Measurements from ENCODE around the gene PGM1. TPM values are rescaled to one million over a fixed set of nuclear protein-coding genes. Genes with fewer than 3 reads are reported as not detected.

The PGM1 gene
- total RNA-seq, 1 experiment from 2014 or later = 111 TPM

DNA sequence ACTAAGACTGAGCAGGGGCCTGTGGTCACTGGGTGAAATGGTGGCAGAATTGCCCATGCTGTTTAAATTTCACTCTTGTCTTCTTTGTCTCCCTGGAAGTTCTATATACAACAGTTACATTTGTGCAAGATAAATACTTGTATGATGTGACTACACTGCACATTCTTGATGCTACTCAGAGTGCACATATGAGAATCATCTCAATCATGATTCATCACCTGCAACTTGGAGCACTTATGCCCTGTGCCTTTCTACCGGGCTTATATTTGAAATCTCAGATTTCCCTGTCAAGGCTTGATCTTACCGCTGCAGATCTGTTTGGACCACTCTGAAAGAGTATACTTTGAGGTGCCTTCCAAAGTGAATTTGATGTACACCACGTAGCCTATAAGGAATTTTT lies 10.6 kb downstream of the PGM1 start:
- no peak for ATAC-seq
- no peak for DNase-seq (ENCODE audit: low spot score)
- CTCF ChIA-PET = no interaction called here
- Mint-ChIP-seq H3K27ac (no peak overlapping the region), H3K4me3 (no peak overlapping the region), H3K36me3 (peaks cover 5% of the 10 kb centered on the region), H3K9me3 (no peaks in the 10 kb centered on the region), H3K4me1 (peaks cover 25% of the 10 kb centered on the region), H3K27me3 (ENCODE audit: low read depth) (no peaks in the 10 kb centered on the region)
- TF ChIP-seq, protein P1, sequence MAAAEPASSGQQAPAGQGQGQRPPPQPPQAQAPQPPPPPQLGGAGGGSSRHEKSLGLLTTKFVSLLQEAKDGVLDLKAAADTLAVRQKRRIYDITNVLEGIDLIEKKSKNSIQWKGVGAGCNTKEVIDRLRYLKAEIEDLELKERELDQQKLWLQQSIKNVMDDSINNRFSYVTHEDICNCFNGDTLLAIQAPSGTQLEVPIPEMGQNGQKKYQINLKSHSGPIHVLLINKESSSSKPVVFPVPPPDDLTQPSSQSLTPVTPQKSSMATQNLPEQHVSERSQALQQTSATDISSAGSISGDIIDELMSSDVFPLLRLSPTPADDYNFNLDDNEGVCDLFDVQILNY (CRISPR knock-in tag; IDR thresholded peaks at IDR 0.05) = no peak
- TF ChIP-seq, protein P2, sequence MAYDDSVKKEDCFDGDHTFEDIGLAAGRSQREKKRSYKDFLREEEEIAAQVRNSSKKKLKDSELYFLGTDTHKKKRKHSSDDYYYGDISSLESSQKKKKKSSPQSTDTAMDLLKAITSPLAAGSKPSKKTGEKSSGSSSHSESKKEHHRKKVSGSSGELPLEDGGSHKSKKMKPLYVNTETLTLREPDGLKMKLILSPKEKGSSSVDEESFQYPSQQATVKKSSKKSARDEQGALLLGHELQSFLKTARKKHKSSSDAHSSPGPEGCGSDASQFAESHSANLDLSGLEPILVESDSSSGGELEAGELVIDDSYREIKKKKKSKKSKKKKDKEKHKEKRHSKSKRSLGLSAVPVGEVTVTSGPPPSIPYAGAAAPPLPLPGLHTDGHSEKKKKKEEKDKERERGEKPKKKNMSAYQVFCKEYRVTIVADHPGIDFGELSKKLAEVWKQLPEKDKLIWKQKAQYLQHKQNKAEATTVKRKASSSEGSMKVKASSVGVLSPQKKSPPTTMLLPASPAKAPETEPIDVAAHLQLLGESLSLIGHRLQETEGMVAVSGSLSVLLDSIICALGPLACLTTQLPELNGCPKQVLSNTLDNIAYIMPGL (CRISPR knock-in tag; IDR thresholded peaks at IDR 0.05) = no peak
- TF ChIP-seq ZNF138 (CRISPR knock-in tag; conservative IDR thresholded peaks at IDR 0.05) = no peak
- TF ChIP-seq, protein P3, sequence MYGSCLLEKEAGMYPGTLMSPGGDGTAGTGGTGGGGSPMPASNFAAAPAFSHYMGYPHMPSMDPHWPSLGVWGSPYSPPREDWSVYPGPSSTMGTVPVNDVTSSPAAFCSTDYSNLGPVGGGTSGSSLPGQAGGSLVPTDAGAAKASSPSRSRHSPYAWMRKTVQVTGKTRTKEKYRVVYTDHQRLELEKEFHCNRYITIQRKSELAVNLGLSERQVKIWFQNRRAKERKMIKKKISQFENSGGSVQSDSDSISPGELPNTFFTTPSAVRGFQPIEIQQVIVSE (CRISPR knock-in tag; IDR thresholded peaks at IDR 0.05; ENCODE audit: borderline replicate concordance) = no peak
- TF ChIP-seq CREB1 (CRISPR knock-in tag; IDR thresholded peaks at IDR 0.05) = no peak
- no peak for TF ChIP-seq JAZF1 (CRISPR knock-in tag; IDR thresholded peaks at IDR 0.05)
- no peak for TF ChIP-seq TEAD4 (CRISPR knock-in tag; IDR thresholded peaks at IDR 0.05)
- POLR2A ChIA-PET = no interaction called here

DNA sequence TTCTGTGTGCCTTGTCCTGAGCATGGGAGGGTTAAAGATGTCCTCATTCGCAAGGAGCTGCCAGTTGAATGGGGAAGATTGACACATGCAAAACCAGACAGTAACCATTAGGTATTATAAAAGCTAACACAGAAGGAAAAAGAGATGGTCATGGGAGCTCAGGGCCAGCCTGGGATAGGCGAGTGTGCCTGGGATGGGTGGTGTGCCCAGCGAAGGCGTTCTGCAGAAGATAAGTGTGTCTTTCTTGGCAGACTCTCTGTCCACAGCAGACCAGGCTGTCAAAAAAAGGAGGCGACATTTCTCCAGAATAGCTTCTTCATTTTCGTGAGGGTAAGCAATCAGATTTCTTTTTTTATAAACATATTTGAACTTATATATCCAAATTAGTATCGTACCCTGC lies 14.1 kb downstream of the PGM1 start:
- H3K9me3 Mint-ChIP-seq = no peaks in the 10 kb centered on the region
- DNase-seq (ENCODE audit: low spot score) = no peak
- peaks cover 15% of the 10 kb centered on the region for H3K4me1 Mint-ChIP-seq
- TF ChIP-seq, protein P4, sequence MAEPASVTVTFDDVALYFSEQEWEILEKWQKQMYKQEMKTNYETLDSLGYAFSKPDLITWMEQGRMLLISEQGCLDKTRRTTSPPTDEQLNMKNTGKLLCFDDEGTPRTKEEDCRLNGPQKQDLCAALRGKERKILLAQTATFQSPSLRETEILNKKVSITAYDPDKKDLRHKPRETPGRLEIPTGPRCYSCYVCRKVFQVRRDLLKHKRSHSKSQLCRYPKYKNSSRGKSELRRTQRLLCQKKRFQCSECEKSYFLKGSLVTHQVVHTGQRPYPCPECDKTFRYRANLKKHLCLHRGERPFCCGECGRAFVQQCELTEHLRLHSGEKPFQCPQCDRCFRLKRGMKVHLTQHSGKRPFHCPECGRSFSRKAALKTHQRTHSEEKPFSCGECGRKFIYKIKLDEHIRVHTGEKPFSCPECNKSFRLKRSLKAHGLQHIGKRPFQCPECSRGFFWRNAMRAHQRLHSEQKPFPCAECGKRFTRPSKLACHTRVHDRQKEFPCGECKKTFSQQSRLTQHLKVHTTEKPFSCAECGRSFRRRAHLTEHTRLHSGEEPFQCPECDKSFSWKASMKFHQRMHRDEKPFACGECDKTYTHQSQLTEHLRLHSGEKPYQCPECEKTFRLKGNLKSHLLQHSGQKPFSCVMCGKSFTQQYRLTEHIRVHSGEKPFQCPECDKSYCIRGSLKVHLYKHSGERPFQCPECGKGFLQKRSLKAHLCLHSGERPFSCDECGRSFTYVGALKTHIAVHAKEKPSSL (CRISPR knock-in tag; conservative IDR thresholded peaks at IDR 0.05) = no peak
- TF ChIP-seq NFE2L1 (CRISPR knock-in tag; IDR thresholded peaks at IDR 0.05) (no peak), ZNF263 (CRISPR knock-in tag; IDR thresholded peaks at IDR 0.05; ENCODE audit: low read depth) (no peak), ZNF396 (CRISPR knock-in tag; IDR thresholded peaks at IDR 0.05; ENCODE audit: borderline replicate concordance) (no peak), SMAD4 (CRISPR knock-in tag; IDR thresholded peaks at IDR 0.05) (no peak), OVOL2 (CRISPR knock-in tag; IDR thresholded peaks at IDR 0.05; ENCODE audit: borderline replicate concordance) (no peak), SMAD3 (CRISPR knock-in tag; IDR thresholded peaks at IDR 0.05; ENCODE audit: borderline replicate concordance) (no peak), MXD4 (CRISPR knock-in tag; IDR thresholded peaks at IDR 0.05; ENCODE audit: borderline replicate concordance) (no peak), CREB1 (CRISPR knock-in tag; IDR thresholded peaks at IDR 0.05) (no peak), ZNF317 (CRISPR knock-in tag; IDR thresholded peaks at IDR 0.05; ENCODE audit: borderline replicate concordance, low read depth) (no peak), NR1H2 (CRISPR knock-in tag; IDR thresholded peaks at IDR 0.05) (no peak)
- TF ChIP-seq, protein P5, sequence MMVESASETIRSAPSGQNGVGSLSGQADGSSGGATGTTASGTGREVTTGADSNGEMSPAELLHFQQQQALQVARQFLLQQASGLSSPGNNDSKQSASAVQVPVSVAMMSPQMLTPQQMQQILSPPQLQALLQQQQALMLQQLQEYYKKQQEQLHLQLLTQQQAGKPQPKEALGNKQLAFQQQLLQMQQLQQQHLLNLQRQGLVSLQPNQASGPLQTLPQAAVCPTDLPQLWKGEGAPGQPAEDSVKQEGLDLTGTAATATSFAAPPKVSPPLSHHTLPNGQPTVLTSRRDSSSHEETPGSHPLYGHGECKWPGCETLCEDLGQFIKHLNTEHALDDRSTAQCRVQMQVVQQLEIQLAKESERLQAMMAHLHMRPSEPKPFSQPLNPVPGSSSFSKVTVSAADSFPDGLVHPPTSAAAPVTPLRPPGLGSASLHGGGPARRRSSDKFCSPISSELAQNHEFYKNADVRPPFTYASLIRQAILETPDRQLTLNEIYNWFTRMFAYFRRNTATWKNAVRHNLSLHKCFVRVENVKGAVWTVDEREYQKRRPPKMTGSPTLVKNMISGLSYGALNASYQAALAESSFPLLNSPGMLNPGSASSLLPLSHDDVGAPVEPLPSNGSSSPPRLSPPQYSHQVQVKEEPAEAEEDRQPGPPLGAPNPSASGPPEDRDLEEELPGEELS (CRISPR knock-in tag; IDR thresholded peaks at IDR 0.05) = no peak
- TF ChIP-seq, protein P6, sequence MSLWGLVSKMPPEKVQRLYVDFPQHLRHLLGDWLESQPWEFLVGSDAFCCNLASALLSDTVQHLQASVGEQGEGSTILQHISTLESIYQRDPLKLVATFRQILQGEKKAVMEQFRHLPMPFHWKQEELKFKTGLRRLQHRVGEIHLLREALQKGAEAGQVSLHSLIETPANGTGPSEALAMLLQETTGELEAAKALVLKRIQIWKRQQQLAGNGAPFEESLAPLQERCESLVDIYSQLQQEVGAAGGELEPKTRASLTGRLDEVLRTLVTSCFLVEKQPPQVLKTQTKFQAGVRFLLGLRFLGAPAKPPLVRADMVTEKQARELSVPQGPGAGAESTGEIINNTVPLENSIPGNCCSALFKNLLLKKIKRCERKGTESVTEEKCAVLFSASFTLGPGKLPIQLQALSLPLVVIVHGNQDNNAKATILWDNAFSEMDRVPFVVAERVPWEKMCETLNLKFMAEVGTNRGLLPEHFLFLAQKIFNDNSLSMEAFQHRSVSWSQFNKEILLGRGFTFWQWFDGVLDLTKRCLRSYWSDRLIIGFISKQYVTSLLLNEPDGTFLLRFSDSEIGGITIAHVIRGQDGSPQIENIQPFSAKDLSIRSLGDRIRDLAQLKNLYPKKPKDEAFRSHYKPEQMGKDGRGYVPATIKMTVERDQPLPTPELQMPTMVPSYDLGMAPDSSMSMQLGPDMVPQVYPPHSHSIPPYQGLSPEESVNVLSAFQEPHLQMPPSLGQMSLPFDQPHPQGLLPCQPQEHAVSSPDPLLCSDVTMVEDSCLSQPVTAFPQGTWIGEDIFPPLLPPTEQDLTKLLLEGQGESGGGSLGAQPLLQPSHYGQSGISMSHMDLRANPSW (CRISPR knock-in tag; conservative IDR thresholded peaks at IDR 0.05; ENCODE audit: low read depth) = no peak
- TF ChIP-seq, protein P7, sequence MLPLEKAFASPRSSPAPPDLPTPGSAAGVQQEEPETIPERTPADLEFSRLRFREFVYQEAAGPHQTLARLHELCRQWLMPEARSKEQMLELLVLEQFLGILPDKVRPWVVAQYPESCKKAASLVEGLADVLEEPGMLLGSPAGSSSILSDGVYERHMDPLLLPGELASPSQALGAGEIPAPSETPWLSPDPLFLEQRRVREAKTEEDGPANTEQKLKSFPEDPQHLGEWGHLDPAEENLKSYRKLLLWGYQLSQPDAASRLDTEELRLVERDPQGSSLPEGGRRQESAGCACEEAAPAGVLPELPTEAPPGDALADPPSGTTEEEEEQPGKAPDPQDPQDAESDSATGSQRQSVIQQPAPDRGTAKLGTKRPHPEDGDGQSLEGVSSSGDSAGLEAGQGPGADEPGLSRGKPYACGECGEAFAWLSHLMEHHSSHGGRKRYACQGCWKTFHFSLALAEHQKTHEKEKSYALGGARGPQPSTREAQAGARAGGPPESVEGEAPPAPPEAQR (CRISPR knock-in tag; IDR thresholded peaks at IDR 0.05) = no peak
- TF ChIP-seq, protein P8, sequence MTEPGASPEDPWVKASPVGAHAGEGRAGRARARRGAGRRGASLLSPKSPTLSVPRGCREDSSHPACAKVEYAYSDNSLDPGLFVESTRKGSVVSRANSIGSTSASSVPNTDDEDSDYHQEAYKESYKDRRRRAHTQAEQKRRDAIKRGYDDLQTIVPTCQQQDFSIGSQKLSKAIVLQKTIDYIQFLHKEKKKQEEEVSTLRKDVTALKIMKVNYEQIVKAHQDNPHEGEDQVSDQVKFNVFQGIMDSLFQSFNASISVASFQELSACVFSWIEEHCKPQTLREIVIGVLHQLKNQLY (CRISPR knock-in tag; IDR thresholded peaks at IDR 0.05) = no peak

More for the DNA sequence above, 14.1 kb downstream of the PGM1 start:
- Mint-ChIP-seq H3K27me3 (ENCODE audit: low read depth) (no peaks in the 10 kb centered on the region), H3K4me3 (no peak overlapping the region), H3K36me3 (no peaks in the 10 kb centered on the region; the same call in 1 of the 2 replicates), H3K27ac (no peak overlapping the region)
- POLR2A ChIA-PET = no interaction called here
- no peak for ATAC-seq
- CTCF ChIA-PET = interaction anchor here (1.3 kb wide), 1 partner anchor 32 kb away, joined by 3 read pairs; no protein-coding TSS in a partner anchor

All from WTC11 (cell line).